ENCODE data around the gene MAML2.

MAML2 gene

GRCh38 chr11:96264364-96264763, 78.6 kb downstream of the MAML2 start:
- no peak overlapping the region for H3K27ac ChIP-seq (ENCODE audit: low read depth in 2 of 2, low read length in 2 of 2)
- H3K9ac ChIP-seq (ENCODE audit: low read depth in 1 of 2, low read length in 2 of 2), result no peak overlapping the region
- peaks cover 5 to 10% of the 10 kb centered on the region in 2 donors for H3K4me1 ChIP-seq (ENCODE audit: control insufficient read depth in 2 of 2, insufficient read depth in 2 of 2, low read length in 2 of 2)
- H3K9me3 ChIP-seq (ENCODE audit: control insufficient read depth in 2 of 2, low read length in 2 of 2), result no peaks in the 10 kb centered on the region
- H3K36me3 ChIP-seq (ENCODE audit: control insufficient read depth in 2 of 2, insufficient read depth in 2 of 2, low read length in 2 of 2), result no peaks in the 10 kb centered on the region
- no peak overlapping the region for H3K4me3 ChIP-seq (ENCODE audit: low read length in 2 of 2)
- H3K27me3 ChIP-seq (ENCODE audit: control insufficient read depth in 2 of 2, insufficient read depth in 2 of 2, low read length in 2 of 2), result no peaks in the 10 kb centered on the region

GRCh38 chr11:96263238-96263763, 79.7 kb downstream of the MAML2 start:
- no peak overlapping the region for H3K4me3 ChIP-seq (ENCODE audit: low read length in 2 of 2)
- no peaks in the 10 kb centered on the region for H3K36me3 ChIP-seq (ENCODE audit: control insufficient read depth in 2 of 2, insufficient read depth in 2 of 2, low read length in 2 of 2)
- H3K4me1 ChIP-seq (ENCODE audit: control insufficient read depth in 2 of 2, insufficient read depth in 2 of 2, low read length in 2 of 2), result peaks cover 16 to 21% of the 10 kb centered on the region in 2 donors
- no peak overlapping the region for H3K9ac ChIP-seq (ENCODE audit: low read depth in 1 of 2, low read length in 2 of 2)
- no peak overlapping the region for H3K27ac ChIP-seq (ENCODE audit: low read depth in 2 of 2, low read length in 2 of 2)
- H3K27me3 ChIP-seq (ENCODE audit: control insufficient read depth in 2 of 2, insufficient read depth in 2 of 2, low read length in 2 of 2), result no peaks in the 10 kb centered on the region
- no peaks in the 10 kb centered on the region for H3K9me3 ChIP-seq (ENCODE audit: control insufficient read depth in 2 of 2, low read length in 2 of 2)

- H3K9ac ChIP-seq (ENCODE audit: low read depth in 1 of 2, low read length in 2 of 2), result no peak overlapping the region
- peak overlapping the region; percentile 39 to 56 for H3K27ac ChIP-seq (ENCODE audit: low read depth in 2 of 2, low read length in 2 of 2)
- H3K4me3 ChIP-seq (ENCODE audit: low read length in 2 of 2), result no peak overlapping the region
- H3K4me1 ChIP-seq (ENCODE audit: control insufficient read depth in 2 of 2, insufficient read depth in 2 of 2, low read length in 2 of 2), result peaks cover 23 to 26% of the 10 kb centered on the region in 2 donors
- no peaks in the 10 kb centered on the region for H3K27me3 ChIP-seq (ENCODE audit: control insufficient read depth in 2 of 2, insufficient read depth in 2 of 2, low read length in 2 of 2)
- H3K9me3 ChIP-seq (ENCODE audit: control insufficient read depth in 2 of 2, low read length in 2 of 2), result no peaks in the 10 kb centered on the region
- no peaks in the 10 kb centered on the region for H3K36me3 ChIP-seq (ENCODE audit: control insufficient read depth in 2 of 2, insufficient read depth in 2 of 2, low read length in 2 of 2)
Observed at GRCh38 chr11:96260532-96260931, 82.5 kb downstream of the MAML2 start.

DNA sequence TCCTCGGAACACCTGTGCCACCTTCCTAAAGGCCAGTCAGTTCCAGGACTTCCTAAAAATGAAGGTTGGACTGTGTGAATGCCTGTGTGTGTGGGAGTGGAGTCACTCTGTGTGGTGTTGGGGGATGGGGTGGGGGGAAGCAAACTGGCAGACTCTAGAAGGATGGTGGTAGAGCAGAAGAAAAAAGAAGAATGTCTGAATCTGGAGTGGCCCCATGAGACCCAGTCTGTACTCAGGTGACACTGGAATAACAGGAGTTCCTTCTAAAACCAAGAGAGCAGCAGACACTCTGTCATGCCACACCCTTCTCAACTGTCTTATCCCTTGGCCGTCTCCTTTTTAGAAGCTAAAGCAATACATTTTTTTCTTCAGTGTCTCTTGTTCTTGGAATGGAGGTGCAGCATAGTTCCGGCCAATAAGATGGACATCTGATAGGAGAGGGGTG, 82.9 kb downstream of the MAML2 start:
- Histone ChIP-seq H3K9ac (ENCODE audit: low read depth in 1 of 2, low read length in 2 of 2) (no peak overlapping the region), H3K4me3 (ENCODE audit: low read length in 2 of 2) (no peak overlapping the region), H3K27me3 (ENCODE audit: control insufficient read depth in 2 of 2, insufficient read depth in 2 of 2, low read length in 2 of 2) (no peaks in the 10 kb centered on the region), H3K27ac (ENCODE audit: low read depth in 2 of 2, low read length in 2 of 2) (peak overlapping the region; percentile 39 to 56), H3K36me3 (ENCODE audit: control insufficient read depth in 2 of 2, insufficient read depth in 2 of 2, low read length in 2 of 2) (no peaks in the 10 kb centered on the region), H3K9me3 (ENCODE audit: control insufficient read depth in 2 of 2, low read length in 2 of 2) (no peaks in the 10 kb centered on the region), H3K4me1 (ENCODE audit: control insufficient read depth in 2 of 2, insufficient read depth in 2 of 2, low read length in 2 of 2) (peaks cover 23 to 26% of the 10 kb centered on the region in 2 donors)

DNA sequence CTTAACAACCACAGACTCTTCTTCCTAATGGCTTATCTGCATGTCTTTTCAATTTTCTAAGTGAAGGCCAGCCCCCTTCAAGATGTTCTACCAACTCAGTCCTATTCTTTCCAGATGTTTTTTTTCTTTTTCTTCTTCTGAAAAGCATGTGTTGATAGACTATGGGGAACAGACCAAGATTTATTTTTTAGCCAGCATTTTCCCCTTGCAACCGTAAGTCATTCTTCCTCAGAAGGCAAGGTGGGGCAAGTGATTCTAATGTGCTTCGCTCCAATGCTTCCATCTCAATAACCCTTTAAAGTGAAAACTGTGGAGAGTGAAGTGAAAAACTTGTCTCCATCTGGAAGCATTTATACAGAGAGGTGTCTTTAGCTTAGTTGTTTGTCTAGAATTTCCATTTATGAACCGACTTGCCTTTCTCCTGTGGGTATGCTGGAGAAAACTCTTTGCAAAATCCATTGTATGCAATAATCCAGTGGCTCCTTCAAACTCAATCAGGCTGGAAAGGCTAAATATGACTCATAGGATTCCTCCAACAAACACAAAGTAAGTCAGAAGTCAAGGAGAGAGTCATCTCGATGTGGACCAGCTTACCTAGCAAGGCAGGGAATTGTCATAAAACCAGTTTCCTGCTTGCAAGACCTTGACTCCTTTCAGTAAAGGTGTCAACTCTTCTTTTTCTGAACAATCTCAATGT, 83.7 kb downstream of the MAML2 start:
- no peak overlapping the region for H3K9ac ChIP-seq (ENCODE audit: low read depth in 1 of 2, low read length in 2 of 2)
- no peaks in the 10 kb centered on the region for H3K9me3 ChIP-seq (ENCODE audit: control insufficient read depth in 2 of 2, low read length in 2 of 2)
- H3K4me3 ChIP-seq (ENCODE audit: low read length in 2 of 2), result peak overlapping the region in 1 of 2 donors; percentile 29
- H3K4me1 ChIP-seq (ENCODE audit: control insufficient read depth in 2 of 2, insufficient read depth in 2 of 2, low read length in 2 of 2), result peaks cover 23 to 26% of the 10 kb centered on the region in 2 donors
- peak overlapping the region; percentile 79 to 85 for H3K27ac ChIP-seq (ENCODE audit: low read depth in 2 of 2, low read length in 2 of 2)
- no peaks in the 10 kb centered on the region for H3K27me3 ChIP-seq (ENCODE audit: control insufficient read depth in 2 of 2, insufficient read depth in 2 of 2, low read length in 2 of 2)
- H3K36me3 ChIP-seq (ENCODE audit: control insufficient read depth in 2 of 2, insufficient read depth in 2 of 2, low read length in 2 of 2), result no peaks in the 10 kb centered on the region

DNA sequence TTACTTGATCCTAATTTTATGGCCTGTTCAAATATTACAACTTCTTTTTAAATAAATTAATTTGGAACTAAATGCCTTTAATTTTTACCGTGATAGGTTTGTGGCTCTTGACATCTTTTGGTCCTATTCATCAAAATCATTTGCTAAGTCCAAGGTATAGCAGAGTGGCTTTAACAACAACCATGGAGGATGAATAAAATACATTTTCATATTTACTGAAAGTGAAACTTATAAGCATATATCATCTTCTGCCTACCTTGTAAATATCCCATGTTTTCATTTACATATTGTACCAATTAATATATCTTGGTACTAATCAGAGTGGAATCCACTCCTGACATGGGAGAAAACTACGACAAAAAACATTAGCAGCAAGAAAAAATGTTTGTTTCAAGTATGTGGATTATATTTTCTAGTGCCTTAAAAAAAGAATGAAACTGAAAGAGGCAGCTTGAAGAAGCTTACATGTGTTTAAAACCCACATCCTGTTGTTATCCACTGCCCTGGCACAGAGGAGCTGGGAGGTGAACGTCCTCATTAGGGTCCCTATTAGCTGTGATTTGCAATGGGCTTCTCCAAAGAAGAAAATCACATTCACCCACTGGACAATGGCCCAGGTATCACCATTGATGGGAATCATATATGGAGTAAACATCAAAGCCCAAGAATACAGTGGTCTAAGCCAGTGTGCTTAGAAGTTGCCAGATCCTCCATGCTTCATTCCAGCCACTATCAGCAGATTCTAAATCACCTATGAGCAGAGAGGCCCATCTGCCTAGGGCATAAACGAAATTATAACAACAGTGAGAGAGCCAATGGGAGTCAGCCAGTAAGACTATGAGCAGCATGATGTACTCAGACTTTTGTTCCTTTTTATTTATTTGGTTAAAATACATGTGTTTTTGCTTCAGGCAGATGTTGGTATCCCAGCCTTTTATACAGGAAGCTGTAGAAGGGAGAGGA, 84.7 kb downstream of the MAML2 start:
- H3K4me3 ChIP-seq (ENCODE audit: low read length in 2 of 2), result peak overlapping the region in 1 of 2 donors; percentile 45
- no peaks in the 10 kb centered on the region for H3K9me3 ChIP-seq (ENCODE audit: control insufficient read depth in 2 of 2, low read length in 2 of 2)
- H3K27me3 ChIP-seq (ENCODE audit: control insufficient read depth in 2 of 2, insufficient read depth in 2 of 2, low read length in 2 of 2), result no peaks in the 10 kb centered on the region
- peak overlapping the region; percentile 79 to 85 for H3K27ac ChIP-seq (ENCODE audit: low read depth in 2 of 2, low read length in 2 of 2)
- no peak overlapping the region for H3K9ac ChIP-seq (ENCODE audit: low read depth in 1 of 2, low read length in 2 of 2)
- no peaks in the 10 kb centered on the region for H3K36me3 ChIP-seq (ENCODE audit: control insufficient read depth in 2 of 2, insufficient read depth in 2 of 2, low read length in 2 of 2)
- peaks cover 23 to 26% of the 10 kb centered on the region in 2 donors for H3K4me1 ChIP-seq (ENCODE audit: control insufficient read depth in 2 of 2, insufficient read depth in 2 of 2, low read length in 2 of 2)

DNA sequence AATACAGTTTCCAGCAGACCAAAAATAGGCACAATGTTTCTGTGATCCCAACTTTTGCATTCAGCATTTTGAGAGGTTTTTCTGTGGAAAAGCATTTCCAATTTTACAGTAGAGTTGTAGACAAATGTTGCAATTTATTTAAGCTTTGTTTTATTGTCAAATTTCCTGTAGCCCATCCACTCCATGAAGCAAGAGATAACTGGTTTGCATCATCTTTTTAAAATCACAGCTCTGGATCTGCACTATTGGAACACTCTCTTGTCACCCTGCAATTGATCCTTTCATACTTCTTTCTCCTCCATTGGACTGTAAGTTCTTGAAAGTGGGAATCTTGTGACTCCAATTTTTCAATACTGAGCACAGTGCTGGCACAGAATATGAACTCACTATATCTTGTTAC, 86.0 kb downstream of the MAML2 start:
- H3K27me3 ChIP-seq (ENCODE audit: control insufficient read depth in 2 of 2, insufficient read depth in 2 of 2, low read length in 2 of 2), result no peaks in the 10 kb centered on the region
- H3K4me1 ChIP-seq (ENCODE audit: control insufficient read depth in 2 of 2, insufficient read depth in 2 of 2, low read length in 2 of 2), result peaks cover 23 to 26% of the 10 kb centered on the region in 2 donors
- peak overlapping the region in 1 of 2 donors; percentile 85 for H3K27ac ChIP-seq (ENCODE audit: low read depth in 2 of 2, low read length in 2 of 2)
- no peak overlapping the region for H3K9ac ChIP-seq (ENCODE audit: low read depth in 1 of 2, low read length in 2 of 2)
- no peaks in the 10 kb centered on the region for H3K36me3 ChIP-seq (ENCODE audit: control insufficient read depth in 2 of 2, insufficient read depth in 2 of 2, low read length in 2 of 2)
- no peak overlapping the region for H3K4me3 ChIP-seq (ENCODE audit: low read length in 2 of 2)
- no peaks in the 10 kb centered on the region for H3K9me3 ChIP-seq (ENCODE audit: control insufficient read depth in 2 of 2, low read length in 2 of 2)

DNA sequence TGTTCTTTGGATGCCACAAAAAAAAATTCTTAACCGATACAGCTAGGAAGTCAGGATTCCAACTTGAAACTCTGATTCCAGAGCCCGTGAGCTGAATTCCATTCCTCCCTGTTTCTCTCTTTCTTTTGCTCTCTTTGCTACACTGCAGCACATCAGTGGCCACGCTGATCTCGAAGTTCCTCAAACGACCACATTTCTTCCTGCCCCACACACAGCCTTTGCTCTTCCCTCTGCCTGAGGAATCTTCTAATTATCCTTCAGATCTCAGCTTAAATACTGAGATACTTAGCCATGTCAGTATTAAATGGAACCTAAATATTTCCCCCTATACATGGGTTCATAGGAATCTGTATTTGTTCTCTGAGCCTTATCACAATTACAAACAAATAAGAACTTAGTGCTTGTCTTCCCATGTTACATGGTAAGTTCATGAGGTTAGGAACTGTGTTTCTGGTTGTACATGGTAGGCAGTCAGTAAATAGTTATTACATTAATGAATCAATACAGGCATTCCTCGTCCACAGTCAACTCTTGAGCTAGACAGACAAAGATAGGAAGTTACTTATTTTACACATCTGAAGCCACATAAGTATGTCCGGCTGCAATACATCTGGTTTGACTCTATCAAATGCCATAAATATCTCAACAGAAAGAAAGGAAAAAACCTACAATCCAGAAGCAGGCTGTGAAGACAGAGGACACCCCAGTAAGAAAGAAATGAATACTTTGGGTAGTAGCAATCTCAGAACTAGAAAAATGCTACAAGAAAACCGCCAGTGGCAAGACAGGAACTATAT, 86.6 kb downstream of the MAML2 start:
- Histone ChIP-seq H3K4me1 (ENCODE audit: control insufficient read depth in 2 of 2, insufficient read depth in 2 of 2, low read length in 2 of 2) (peaks cover 23 to 26% of the 10 kb centered on the region in 2 donors), H3K9ac (ENCODE audit: low read depth in 1 of 2, low read length in 2 of 2) (no peak overlapping the region), H3K27me3 (ENCODE audit: control insufficient read depth in 2 of 2, insufficient read depth in 2 of 2, low read length in 2 of 2) (no peaks in the 10 kb centered on the region), H3K27ac (ENCODE audit: low read depth in 2 of 2, low read length in 2 of 2) (peak overlapping the region in 1 of 2 donors; percentile 35), H3K9me3 (ENCODE audit: control insufficient read depth in 2 of 2, low read length in 2 of 2) (no peaks in the 10 kb centered on the region), H3K36me3 (ENCODE audit: control insufficient read depth in 2 of 2, insufficient read depth in 2 of 2, low read length in 2 of 2) (no peaks in the 10 kb centered on the region), H3K4me3 (ENCODE audit: low read length in 2 of 2) (no peak overlapping the region)

GRCh38 chr11:96254854-96255253, 88.1 kb downstream of the MAML2 start:
- H3K9ac ChIP-seq (ENCODE audit: low read depth in 1 of 2, low read length in 2 of 2), result no peak overlapping the region
- no peak overlapping the region for H3K27ac ChIP-seq (ENCODE audit: low read depth in 2 of 2, low read length in 2 of 2)
- no peaks in the 10 kb centered on the region for H3K9me3 ChIP-seq (ENCODE audit: control insufficient read depth in 2 of 2, low read length in 2 of 2)
- H3K36me3 ChIP-seq (ENCODE audit: control insufficient read depth in 2 of 2, insufficient read depth in 2 of 2, low read length in 2 of 2), result no peaks in the 10 kb centered on the region
- no peaks in the 10 kb centered on the region for H3K27me3 ChIP-seq (ENCODE audit: control insufficient read depth in 2 of 2, insufficient read depth in 2 of 2, low read length in 2 of 2)
- peaks cover 19 to 20% of the 10 kb centered on the region in 2 donors for H3K4me1 ChIP-seq (ENCODE audit: control insufficient read depth in 2 of 2, insufficient read depth in 2 of 2, low read length in 2 of 2)
- H3K4me3 ChIP-seq (ENCODE audit: low read length in 2 of 2), result no peak overlapping the region
